Measurements from ENCODE around the gene PIGX. TPM values are rescaled to one million over a fixed set of nuclear protein-coding genes. Genes with fewer than 3 reads are reported as not detected.
"Not testable (repeated sequence)": the region's sequence is repeated elsewhere in the genome, so short reads cannot be mapped to it uniquely, and the experiment has no call there.

The PIGX gene
- total RNA-seq, 2 donors from 2014 or later = 16.6 to 41.5 TPM

GRCh38 chr3:196712514-196713413, 587 bp downstream of the PIGX start:
- Histone ChIP-seq H3K27ac (peak overlapping the region; percentile 84 to 91 (median 87)), H3K9me3 (no peaks in the 10 kb centered on the region), H3K36me3 (replicated peaks in 1 of 2; ENCODE audit: insufficient read depth in 1 of 2, low read depth in 2 of 2) (no peaks in the 10 kb centered on the region), H3K4me3 (peak overlapping the region; percentile 41 to 60), H3K27me3 (no peaks in the 10 kb centered on the region), H3K4me1 (peaks cover 17% of the 10 kb centered on the region)
- DNase-seq (peak; percentile 66 to 76 (median 72)), ATAC-seq (peak; percentile 84)
- intact Hi-C loops (cut with DNase I) = no loop called here
- TF ChIP-seq CTCF (IDR thresholded peaks at IDR 0.05) = peak in 1 of 7 experiments; percentile 37
- no peak for TF ChIP-seq POLR2A (IDR thresholded peaks at IDR 0.05)
- 6 to 19% methylated on average over 16 to 39 of the region's 64 CpGs for WGBS, 2 donors

DNA sequence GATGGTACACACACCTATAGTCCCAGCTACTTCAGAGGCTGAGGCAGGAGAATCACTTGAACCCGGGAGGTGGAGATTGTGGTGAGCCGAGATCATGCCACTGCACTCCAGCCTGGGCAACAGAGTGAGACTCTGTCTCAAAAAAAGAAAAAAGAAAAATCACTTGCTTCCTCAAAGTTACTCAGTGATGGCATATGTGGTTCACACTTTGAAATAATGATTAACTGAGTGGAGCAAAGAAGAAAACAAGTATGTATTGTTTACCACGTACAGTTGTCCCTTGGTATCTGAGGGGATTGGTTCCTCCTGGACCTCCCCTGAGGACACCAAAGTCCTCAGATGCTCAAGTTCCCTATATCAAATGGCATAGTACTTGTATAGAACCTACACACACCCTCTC, 5.0 kb downstream of the PIGX start:
- H3K27me3 ChIP-seq; intact Hi-C loops (cut with DNase I); DNase-seq; ATAC-seq; H3K27ac ChIP-seq; H3K36me3 ChIP-seq (replicated peaks in 1 of 2; ENCODE audit: insufficient read depth in 1 of 2, low read depth in 2 of 2); H3K4me3 ChIP-seq; H3K9me3 ChIP-seq; H3K4me1 ChIP-seq: not testable (repeated sequence)
- WGBS, 2 donors = 72 to 78% methylated on average over 3 of the region's 3 CpGs

GRCh38 chr3:196721097-196721496, 8.9 kb downstream of the PIGX start:
- 91 to 95% methylated on average over 2 of the region's 2 CpGs for WGBS, 2 donors
- Histone ChIP-seq H3K9me3 (no peaks in the 10 kb centered on the region), H3K27me3 (no peaks in the 10 kb centered on the region), H3K4me1 (no peaks in the 10 kb centered on the region), H3K36me3 (replicated peaks in 1 of 2; ENCODE audit: insufficient read depth in 1 of 2, low read depth in 2 of 2) (no peaks in the 10 kb centered on the region), H3K27ac (no peak overlapping the region), H3K4me3 (no peak overlapping the region)
- DNase-seq (no peak), ATAC-seq (no peak)
- TF ChIP-seq POLR2A (IDR thresholded peaks at IDR 0.05) (no peak), CTCF (IDR thresholded peaks at IDR 0.05) (no peak)
- intact Hi-C loops (cut with DNase I) = no loop called here

DNA sequence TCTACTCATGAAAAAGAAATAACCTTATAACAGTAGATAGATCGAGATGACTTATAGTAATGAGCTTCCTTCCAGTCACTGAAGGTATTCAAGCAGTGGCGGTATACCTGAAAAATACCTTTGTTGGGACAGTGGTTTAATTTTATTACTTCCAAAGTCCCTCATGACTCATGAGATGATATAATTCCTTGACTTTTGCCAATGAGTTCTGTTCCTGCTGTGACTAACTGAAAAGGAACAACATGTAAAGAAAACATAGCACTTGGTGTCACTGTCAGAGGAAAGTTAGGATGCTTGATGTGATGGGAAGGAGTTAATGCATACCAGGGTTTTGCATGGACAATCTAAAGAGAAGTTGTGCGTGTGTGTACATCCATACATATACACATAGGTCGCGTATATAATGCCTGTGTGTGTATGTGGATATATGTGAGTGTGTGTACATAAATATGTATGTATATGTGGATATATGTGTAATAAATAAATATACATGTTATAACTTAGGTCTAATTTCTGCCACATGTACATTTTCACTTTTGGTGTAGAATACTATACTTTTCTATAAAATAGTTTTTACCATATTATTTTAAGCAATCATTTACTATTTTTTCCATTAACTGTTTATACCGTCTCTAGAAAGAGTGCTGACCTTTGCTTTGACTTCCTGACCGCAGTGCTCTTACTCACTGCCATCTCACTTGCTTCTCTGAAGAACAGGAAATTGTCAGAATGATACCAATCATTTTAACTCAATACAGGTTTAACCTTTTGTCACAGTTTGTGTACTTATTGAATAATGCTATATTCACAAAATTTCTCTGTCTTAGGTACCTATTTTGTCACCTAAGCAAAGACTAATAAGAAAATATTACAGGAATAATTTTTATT, 14.9 kb downstream of the PIGX start:
- H3K27me3 ChIP-seq = no peaks in the 10 kb centered on the region
- intact Hi-C loops (cut with DNase I) = no loop called here
- ATAC-seq = no peak
- H3K9me3 ChIP-seq = no peaks in the 10 kb centered on the region
- DNase-seq = no peak
- H3K36me3 ChIP-seq (replicated peaks in 1 of 2; ENCODE audit: insufficient read depth in 1 of 2, low read depth in 2 of 2) = no peaks in the 10 kb centered on the region
- H3K27ac ChIP-seq = no peak overlapping the region
- H3K4me3 ChIP-seq = no peak overlapping the region
- no peak for TF ChIP-seq POLR2A (IDR thresholded peaks at IDR 0.05)
- TF ChIP-seq CTCF (IDR thresholded peaks at IDR 0.05) = no peak
- WGBS, 2 donors = 80 to 92% methylated on average over 7 of the region's 7 CpGs
- H3K4me1 ChIP-seq = no peaks in the 10 kb centered on the region

- H3K36me3 ChIP-seq (replicated peaks in 1 of 2; ENCODE audit: insufficient read depth in 1 of 2, low read depth in 2 of 2) = no peaks in the 10 kb centered on the region
- WGBS, 2 donors = 90 to 94% methylated on average over 3 of the region's 3 CpGs
- no peak overlapping the region for H3K27ac ChIP-seq
- H3K27me3 ChIP-seq = no peaks in the 10 kb centered on the region
- DNase-seq = no peak
- no peak overlapping the region for H3K4me3 ChIP-seq
- no peak for TF ChIP-seq CTCF (IDR thresholded peaks at IDR 0.05)
- no peak for TF ChIP-seq POLR2A (IDR thresholded peaks at IDR 0.05)
- H3K4me1 ChIP-seq = no peaks in the 10 kb centered on the region
- no peaks in the 10 kb centered on the region for H3K9me3 ChIP-seq
- ATAC-seq = no peak
- intact Hi-C loops (cut with DNase I) = no loop called here
These were observed 23.6 kb downstream of the PIGX start for GRCh38 chr3:196735751-196736150.

Measured in body of pancreas (tissue), 4 donors.